ENCODE results near the gene SUPT20HL1. TPM values are rescaled to one million over a fixed set of nuclear protein-coding genes. Genes with fewer than 3 reads are reported as not detected.
A peak's percentile ranks its signal among the peaks of the same experiment; 100 is the strongest.

SUPT20HL1 gene
- total and polyA plus RNA-seq, 8 donors, result not detected

- peak; percentile 31 to 90 for DNase-seq
- no peak overlapping the region for H3K4me3 ChIP-seq
- H3K9me3 ChIP-seq, result no peaks in the 10 kb centered on the region
- no peak for TF ChIP-seq POLR2A (IDR thresholded peaks at IDR 0.05)
- peak in 2 of 3 donors; percentile 18 to 53 for TF ChIP-seq POLR2AphosphoS5 (IDR thresholded peaks at IDR 0.05)
- TF ChIP-seq EP300 (IDR thresholded peaks at IDR 0.05), result no peak
- peak in 5 of 7 experiments; percentile 52 to 85 (median 66) for TF ChIP-seq CTCF (IDR thresholded peaks at IDR 0.05)
- intact Hi-C loops (cut with DNase I; ENCODE audit: low total_unique reads), result loop anchor here (10.0 kb wide), 1 partner anchor 109 kb away; no protein-coding TSS in a partner anchor
- peaks cover 0 to 8% (median 0%) of the 10 kb centered on the region in 4 donors for H3K4me1 ChIP-seq
- no peaks in the 10 kb centered on the region for H3K36me3 ChIP-seq
- peaks cover 0 to 8% (median 0%) of the 10 kb centered on the region in 3 donors for H3K27me3 ChIP-seq
- 0 to 5% (median 3%) methylated on average over 4 of the region's 4 CpGs for WGBS, 5 donors
- H3K27ac ChIP-seq, result peak overlapping the region in 3 of 5 donors; percentile 31 to 68 (median 37)
These were observed 35.3 kb downstream of the SUPT20HL1 start for GRCh38 chrX:24395775-24396174.

- no peaks in the 10 kb centered on the region for H3K9me3 ChIP-seq
- no peaks in the 10 kb centered on the region for H3K36me3 ChIP-seq
- TF ChIP-seq EP300 (IDR thresholded peaks at IDR 0.05) (no peak), POLR2AphosphoS5 (IDR thresholded peaks at IDR 0.05) (no peak), POLR2A (IDR thresholded peaks at IDR 0.05) (no peak), CTCF (IDR thresholded peaks at IDR 0.05) (no peak)
- no peak overlapping the region for H3K4me3 ChIP-seq
- 46 to 51% (median 47%) methylated on average over 5 of the region's 5 CpGs for WGBS, 5 donors
- H3K27ac ChIP-seq, result peak overlapping the region in 3 of 5 donors; percentile 31 to 68 (median 37)
- DNase-seq, result no peak
- peaks cover 0 to 8% (median 0%) of the 10 kb centered on the region in 3 donors for H3K27me3 ChIP-seq
- intact Hi-C loops (cut with DNase I; ENCODE audit: low total_unique reads), result loop anchor here (10.0 kb wide), 1 partner anchor 108 kb away; no protein-coding TSS in a partner anchor
- peaks cover 0 to 8% (median 0%) of the 10 kb centered on the region in 4 donors for H3K4me1 ChIP-seq
These were observed 35.9 kb downstream of the SUPT20HL1 start for GRCh38 chrX:24396236-24396930.

- H3K9me3 ChIP-seq, result no peaks in the 10 kb centered on the region
- peak overlapping the region in 2 of 5 donors; percentile 31 to 68 for H3K27ac ChIP-seq
- no peak for TF ChIP-seq CTCF (IDR thresholded peaks at IDR 0.05)
- no peak for TF ChIP-seq EP300 (IDR thresholded peaks at IDR 0.05)
- no peak for TF ChIP-seq POLR2A (IDR thresholded peaks at IDR 0.05)
- no peak for TF ChIP-seq POLR2AphosphoS5 (IDR thresholded peaks at IDR 0.05)
- intact Hi-C loops (cut with DNase I; ENCODE audit: low total_unique reads), result loop anchor here (10.0 kb wide), 1 partner anchor 108 kb away; no protein-coding TSS in a partner anchor
- DNase-seq, result no peak
- WGBS, 5 donors, result 38 to 65% (median 54%) methylated on average over 1 of the region's 1 CpG
- peaks cover 0 to 8% (median 0%) of the 10 kb centered on the region in 4 donors for H3K4me1 ChIP-seq
- H3K4me3 ChIP-seq, result no peak overlapping the region
- peaks cover 0 to 8% (median 0%) of the 10 kb centered on the region in 3 donors for H3K27me3 ChIP-seq
- no peaks in the 10 kb centered on the region for H3K36me3 ChIP-seq
These were observed 36.5 kb downstream of the SUPT20HL1 start for GRCh38 chrX:24396931-24397279.

- Histone ChIP-seq H3K27me3 (no peaks in the 10 kb centered on the region), H3K36me3 (no peaks in the 10 kb centered on the region), H3K9me3 (no peaks in the 10 kb centered on the region), H3K4me1 (peaks cover 0 to 8% (median 0%) of the 10 kb centered on the region in 4 donors), H3K27ac (no peak overlapping the region), H3K4me3 (no peak overlapping the region)
- TF ChIP-seq EP300 (IDR thresholded peaks at IDR 0.05), result no peak
- TF ChIP-seq POLR2AphosphoS5 (IDR thresholded peaks at IDR 0.05), result no peak
- no peak for TF ChIP-seq POLR2A (IDR thresholded peaks at IDR 0.05)
- no peak for TF ChIP-seq CTCF (IDR thresholded peaks at IDR 0.05)
- intact Hi-C loops (cut with DNase I; ENCODE audit: low total_unique reads), result loop anchor here (10.0 kb wide), 1 partner anchor 106 kb away; no protein-coding TSS in a partner anchor
- 84 to 100% (median 93%) methylated on average over 2 of the region's 2 CpGs for WGBS, 5 donors
- DNase-seq, result peak in 1 of 2 donors; percentile 6
These were observed 38.3 kb downstream of the SUPT20HL1 start for GRCh38 chrX:24398766-24399165.
